SKM-1 (cell line): Measurements from ENCODE around the gene ZBTB38.

Experiments
- DNase-seq: peaks from one replicate; lab custom pipeline; 2025; ENCODE audit not compliant: unreplicated experiment; lab: John Stamatoyannopoulos, UW

ZBTB38 gene

GRCh38 chr3:141384575-141384974 lies 16.3 kb downstream of the ZBTB38 start:
- DNase-seq: no peak

DNA sequence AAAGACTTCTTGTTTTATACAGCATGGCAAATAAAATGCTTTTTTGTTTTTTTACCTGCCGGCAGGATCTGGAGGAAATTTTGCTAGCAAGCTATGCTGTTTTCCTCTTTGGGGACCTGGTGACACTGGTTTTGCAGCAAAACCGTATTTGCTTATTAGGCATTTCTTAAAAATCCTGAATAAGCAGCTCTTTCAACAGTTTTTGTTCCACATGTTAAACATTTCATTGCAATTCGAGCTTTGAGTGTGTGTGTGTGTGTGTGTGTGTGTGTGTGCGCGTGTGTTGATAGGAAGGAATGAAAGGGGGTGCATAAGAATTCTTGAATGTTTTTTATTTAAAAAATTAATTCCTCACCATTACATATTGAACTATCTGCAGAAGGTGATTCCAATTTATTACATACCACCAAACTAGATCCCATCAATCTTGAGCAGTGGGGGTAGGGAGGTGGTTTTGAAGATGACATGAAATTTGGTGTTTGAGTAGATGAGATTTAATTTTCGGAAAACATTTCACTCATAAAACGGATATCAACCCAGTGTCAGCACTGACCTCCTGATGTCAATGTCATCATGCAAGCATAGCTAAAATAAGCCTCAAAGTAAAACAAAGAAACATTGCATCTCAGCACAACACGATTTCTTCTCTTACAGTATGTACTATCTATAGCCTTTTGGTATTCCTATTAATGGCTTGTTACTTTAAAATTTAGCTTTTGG lies 17.3 kb downstream of the ZBTB38 start:
- no peak for DNase-seq

- no peak for DNase-seq
Measured at GRCh38 chr3:141386126-141386488, 17.8 kb downstream of the ZBTB38 start.

- DNase-seq: no peak
Measured at GRCh38 chr3:141386611-141387111, 18.4 kb downstream of the ZBTB38 start.

DNA sequence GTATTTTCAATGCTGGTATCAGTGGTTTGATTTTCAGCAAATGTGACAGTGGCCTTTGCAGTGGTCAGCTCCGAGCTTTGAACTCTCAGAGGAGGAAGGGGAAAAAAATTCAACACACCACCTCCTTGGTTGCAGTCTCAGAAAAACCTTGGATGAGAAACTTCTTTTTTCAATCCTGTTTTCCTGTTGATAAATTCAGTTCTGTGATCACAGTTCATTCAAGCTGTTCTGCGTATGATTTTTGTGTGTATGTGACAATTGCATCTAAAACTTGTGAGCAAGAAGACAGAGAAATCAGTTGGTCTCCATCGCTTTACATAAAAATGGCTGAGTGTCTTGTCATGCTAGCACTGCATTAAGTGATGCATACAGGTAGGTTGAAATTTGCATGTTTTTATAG lies 19.2 kb downstream of the ZBTB38 start:
- no peak for DNase-seq

DNA sequence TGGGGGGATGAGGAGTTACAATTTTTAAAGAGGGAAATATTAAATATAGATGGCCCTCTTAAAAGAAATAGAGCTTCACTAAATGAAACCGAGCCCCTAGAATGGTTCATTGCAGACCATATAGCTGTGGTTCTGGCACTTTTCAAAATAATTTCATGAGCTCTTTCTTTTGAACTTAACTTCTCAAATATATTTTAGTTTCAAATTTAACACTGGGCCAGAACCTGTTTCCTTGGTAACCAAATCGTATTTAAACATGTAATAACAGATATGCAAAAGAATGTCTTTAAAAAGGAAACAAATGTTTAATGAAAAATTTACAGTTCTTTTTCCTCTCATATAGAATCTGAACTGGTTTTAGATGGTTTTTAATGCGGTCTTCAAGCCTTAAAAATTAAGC lies 20.1 kb downstream of the ZBTB38 start:
- DNase-seq: no peak

DNA sequence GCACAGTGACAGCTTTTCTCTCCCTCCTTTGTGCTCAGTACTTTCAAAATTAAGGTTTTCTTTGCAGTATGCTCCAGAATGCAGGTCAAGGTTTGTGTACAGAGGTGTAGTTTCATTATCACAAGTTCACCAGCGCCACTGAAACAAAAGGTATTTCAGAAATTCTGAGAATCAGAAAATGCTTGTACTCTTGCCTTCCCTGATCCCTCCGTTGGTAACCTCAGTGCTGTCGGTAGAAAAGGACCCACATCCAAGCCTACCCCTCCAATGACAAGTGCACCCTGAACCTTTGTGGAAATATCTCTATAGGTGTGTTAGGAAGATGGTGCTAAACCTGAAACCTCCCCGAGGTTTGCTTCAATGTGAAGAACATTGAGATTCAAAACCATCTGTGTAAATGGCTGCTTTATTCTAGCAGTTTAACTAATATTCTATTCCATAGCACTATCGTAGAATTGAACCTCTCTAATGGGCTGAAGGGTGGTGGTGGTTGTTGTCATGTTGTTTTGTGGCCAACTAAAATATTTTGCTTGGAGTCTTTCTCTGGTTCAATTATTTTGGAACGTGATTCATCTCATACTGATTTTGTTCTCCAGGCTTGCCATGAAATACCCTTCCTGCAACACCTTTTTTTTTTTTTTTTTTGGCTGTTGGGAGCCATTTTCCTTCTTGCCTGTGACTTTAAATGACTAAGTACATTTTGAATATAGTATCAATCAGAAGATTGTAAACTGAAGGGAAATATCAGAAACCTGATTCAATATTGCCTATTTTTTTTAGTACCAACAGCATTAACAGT lies 20.7 kb downstream of the ZBTB38 start:
- no peak for DNase-seq

DNA sequence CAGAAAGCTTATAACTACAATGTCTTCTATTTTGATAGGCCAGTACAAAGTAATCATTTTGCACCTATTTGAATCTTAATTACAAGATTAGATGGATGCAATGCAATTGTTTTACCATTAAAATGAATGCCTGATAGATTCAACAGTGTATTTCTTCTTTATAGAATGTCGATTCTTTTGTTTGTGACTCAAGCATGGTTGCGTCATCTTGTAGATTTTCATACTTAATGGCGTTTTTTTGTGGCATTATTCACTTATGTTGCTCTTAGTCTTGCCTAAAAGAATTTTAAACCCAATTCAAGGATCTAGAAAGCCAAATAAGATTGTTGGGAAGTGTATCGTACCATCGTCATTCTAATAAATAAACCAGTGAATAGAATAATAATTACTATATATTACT lies 21.4 kb downstream of the ZBTB38 start:
- no peak for DNase-seq

- no peak for DNase-seq
Measured at GRCh38 chr3:141390747-141391146, 22.4 kb downstream of the ZBTB38 start.

GRCh38 chr3:141391298-141391990 lies 23.1 kb downstream of the ZBTB38 start:
- no peak for DNase-seq

DNA sequence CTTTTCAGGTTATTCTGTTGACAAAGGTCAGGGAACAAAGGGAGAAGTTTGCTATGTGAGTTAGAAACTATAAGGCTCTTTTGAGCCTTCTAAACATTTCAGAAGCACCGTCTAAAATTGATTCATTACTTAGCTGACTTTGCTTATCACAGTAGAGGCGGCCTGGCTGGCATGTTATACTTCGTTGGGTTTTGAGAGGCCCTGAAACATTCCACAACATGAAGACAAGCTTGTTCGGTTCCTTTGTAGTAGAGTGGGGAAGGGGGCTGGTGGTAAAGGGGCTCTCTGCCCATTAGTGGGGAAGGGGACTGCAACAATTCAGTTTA lies 23.6 kb downstream of the ZBTB38 start:
- DNase-seq: no peak

DNA sequence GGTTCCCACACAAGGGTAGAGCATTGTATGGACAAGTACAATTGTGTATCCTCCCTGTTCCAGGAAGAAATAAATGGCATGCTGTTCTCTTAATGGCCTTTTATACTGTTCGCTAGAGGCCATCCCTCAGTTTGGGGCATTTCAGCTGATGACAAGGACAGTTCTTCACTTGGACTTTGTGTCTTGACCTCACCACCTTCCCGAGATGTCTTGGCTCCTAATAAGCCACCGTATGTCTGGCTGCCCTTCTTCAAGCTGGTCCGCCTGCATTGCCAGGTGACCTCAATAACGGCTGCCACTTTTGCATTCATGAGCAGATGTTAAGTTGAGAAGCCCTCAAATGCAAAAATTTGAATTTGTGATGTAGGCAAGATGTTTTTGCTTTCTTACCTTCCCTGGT lies 24.1 kb downstream of the ZBTB38 start:
- DNase-seq: no peak

DNA sequence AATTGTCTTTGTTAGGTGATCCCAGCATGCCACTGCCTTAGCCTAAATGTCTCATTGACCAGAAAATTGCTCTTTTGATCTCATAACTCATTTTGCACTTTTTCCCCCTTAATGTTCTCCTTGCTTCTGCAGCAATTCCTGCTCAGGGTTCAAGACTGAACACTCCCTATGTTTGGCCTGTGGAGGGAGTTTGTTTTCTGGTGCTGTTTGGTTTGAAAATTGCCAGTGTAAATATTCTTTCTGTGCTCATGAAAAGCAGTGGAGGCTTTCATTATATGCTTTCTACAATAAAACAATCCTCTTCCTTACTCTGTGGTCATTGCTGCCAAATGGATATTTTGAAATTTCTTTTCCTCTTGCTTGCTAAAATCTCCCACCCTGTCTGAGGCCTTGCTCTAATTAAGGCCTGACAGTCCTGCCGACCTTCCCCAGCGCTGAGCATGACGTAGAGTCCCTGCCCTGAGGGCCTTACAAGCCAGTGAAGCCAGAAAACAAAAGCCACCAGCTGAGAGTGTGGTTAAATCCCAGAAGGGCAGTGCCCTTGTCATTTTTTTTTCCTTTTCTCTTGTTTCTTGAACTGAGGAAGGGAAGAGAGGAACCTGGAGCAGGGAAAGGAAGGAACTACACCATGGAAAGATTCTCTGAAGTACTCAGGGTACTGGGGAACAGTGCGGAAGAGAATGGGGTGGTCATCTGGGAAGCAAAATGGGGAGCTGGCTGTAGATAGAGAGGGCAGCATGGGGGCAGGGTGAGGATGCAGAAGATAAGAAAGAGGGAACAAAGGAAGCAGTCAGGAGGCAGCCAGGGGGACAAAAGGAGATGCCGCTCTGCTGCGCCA lies 24.8 kb downstream of the ZBTB38 start:
- DNase-seq: no peak

- no peak for DNase-seq
Measured at GRCh38 chr3:141393735-141394076, 25.4 kb downstream of the ZBTB38 start.

DNA sequence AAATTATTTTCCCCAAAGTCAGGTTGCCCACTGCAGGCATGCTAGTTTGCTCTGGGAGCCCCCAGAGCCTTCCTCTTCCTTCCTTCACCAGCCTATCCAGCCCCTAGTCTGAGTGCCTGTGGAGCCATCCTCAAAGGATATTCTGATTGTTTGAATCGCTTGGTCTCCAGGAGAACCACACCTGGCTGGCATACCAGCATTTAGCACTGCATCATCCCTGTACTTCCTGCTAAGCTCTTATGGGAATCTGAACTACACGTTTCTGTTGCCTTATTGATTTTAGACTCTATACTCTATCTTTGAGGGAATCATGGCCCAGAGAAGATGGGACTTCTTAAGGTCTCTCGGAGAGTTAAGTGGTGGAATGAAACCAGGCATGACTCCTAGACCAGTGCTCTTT lies 26.3 kb downstream of the ZBTB38 start:
- DNase-seq: no peak

- no peak for DNase-seq
Measured at GRCh38 chr3:141395005-141395589, 26.8 kb downstream of the ZBTB38 start.

- no peak for DNase-seq
Measured at GRCh38 chr3:141397996-141398395, 29.7 kb downstream of the ZBTB38 start.

- DNase-seq: no peak
Measured at GRCh38 chr3:141399200-141399599, 30.9 kb downstream of the ZBTB38 start.

DNA sequence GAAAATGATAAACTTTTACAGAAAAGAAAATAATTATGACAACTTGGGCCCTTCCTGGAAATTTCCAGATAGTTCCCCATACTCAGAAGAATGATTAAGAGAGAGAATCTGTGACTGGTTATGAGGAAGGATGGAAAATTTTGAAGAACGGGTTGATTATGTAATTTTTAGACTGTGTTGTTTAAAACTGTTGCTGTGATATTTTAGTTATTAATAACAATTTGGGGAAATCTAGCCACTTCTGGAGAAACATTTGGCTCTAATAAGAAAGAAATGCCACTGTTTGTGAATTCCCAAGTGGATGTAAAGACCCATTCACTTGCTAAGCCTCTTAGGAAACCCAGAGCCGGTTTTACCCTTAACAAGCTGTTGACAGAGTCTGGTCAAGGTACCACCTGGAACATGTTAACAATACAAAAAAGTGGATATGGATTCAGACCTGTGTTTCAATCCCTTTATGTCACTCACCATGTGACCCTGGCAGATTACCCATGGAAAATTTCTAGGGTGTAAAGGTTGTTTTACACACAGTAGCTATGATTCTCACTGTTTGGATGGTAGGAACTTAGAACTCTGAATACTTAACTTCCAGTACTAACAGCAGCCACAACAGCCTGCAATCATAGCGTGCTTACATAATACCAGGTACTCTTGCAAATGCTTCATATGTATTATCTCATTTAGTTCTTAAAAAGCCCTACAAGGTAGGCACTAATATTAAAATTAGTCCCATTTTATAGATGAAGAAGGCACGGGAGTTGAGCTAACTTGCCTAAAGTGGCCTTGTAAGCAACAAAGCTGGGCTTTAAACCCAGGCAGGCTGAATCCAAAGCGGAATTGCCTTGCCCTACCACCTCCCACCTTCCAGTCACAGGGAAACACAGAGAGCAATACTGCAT lies 32.0 kb downstream of the ZBTB38 start:
- no peak for DNase-seq

DNA sequence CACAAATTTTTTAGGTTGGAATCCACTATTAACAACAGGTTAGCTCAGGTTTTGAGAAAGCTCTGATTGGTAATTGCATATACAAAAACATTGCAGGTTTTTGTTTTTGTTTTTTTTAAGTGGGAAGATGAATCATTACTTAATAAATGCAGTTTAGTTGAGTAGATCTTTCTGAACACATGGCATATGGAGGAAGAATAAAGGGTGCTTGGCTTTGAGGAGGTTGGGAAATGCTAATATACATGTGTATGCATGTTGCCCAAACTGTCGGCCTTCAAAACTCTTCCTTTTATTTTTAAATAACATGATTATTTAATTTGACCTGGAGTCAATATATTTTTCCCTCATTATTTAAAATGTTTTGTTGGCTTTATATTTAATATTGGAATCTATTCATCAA lies 32.8 kb downstream of the ZBTB38 start:
- DNase-seq: no peak
